ENCODE data around the gene RAB11FIP3.

The RAB11FIP3 gene

GRCh38 chr16:557463-558297, 132.2 kb downstream of the RAB11FIP3 start:
- no peak for DNase-seq

GRCh38 chr16:558298-559020, 133.0 kb downstream of the RAB11FIP3 start:
- DNase-seq = no peak

- no peak for DNase-seq
Measured at GRCh38 chr16:559021-559380, 133.6 kb downstream of the RAB11FIP3 start.

- no peak for DNase-seq
Measured at GRCh38 chr16:559411-560203, 134.2 kb downstream of the RAB11FIP3 start.

- DNase-seq = no peak
Measured at GRCh38 chr16:560204-560700, 134.8 kb downstream of the RAB11FIP3 start, which contains the start of gene PRR35. Gene PRR35, plus strand, starts transcription at chr16:560394. Its CDS starts 2,901 bp downstream, at chr16:563295.

- DNase-seq = no peak
Measured at GRCh38 chr16:560701-561412, 135.4 kb downstream of the RAB11FIP3 start.

- DNase-seq = no peak
Measured at GRCh38 chr16:561413-561794, 136.0 kb downstream of the RAB11FIP3 start.

GRCh38 chr16:561957-562938, 136.8 kb downstream of the RAB11FIP3 start:
- no peak for DNase-seq

- no peak for DNase-seq
Measured at GRCh38 chr16:563072-563644, 137.7 kb downstream of the RAB11FIP3 start.

GRCh38 chr16:564690-565418, 139.4 kb downstream of the RAB11FIP3 start:
- no peak for DNase-seq

- no peak for DNase-seq
Measured at GRCh38 chr16:565419-566330, 140.2 kb downstream of the RAB11FIP3 start.

- no peak for DNase-seq
Measured at GRCh38 chr16:566475-567372, 141.3 kb downstream of the RAB11FIP3 start, which contains the start of gene NHLRC4. Gene NHLRC4, plus strand, starts transcription at chr16:567005. Its CDS starts 1,043 bp downstream, at chr16:568048.

GRCh38 chr16:567373-568256, 142.2 kb downstream of the RAB11FIP3 start:
- DNase-seq = no peak

- no peak for DNase-seq
Measured at GRCh38 chr16:568401-569258, 143.2 kb downstream of the RAB11FIP3 start.

- DNase-seq = peak; percentile 44
Measured at GRCh38 chr16:569445-570254, 144.2 kb downstream of the RAB11FIP3 start, which contains the start of gene PIGQ. Gene PIGQ, plus strand, starts transcription at chr16:569968. Its CDS starts 4,107 bp downstream, at chr16:574075.

All from COR-L47 (cell line).